SK-N-SH (cell line): ENCODE measurements around the gene GHRL. TPM values are rescaled to one million over a fixed set of nuclear protein-coding genes. Genes with fewer than 3 reads are reported as not detected.

Source experiments
- CTCF ChIA-PET: fragments of 300-600, 350-600 bp; formaldehyde crosslinking; extraction: SDS; loops from one replicate; lab custom pipeline; 2021; lab: Yijun Ruan, JAX
- POLR2A ChIA-PET: fragments of 350-600 bp; sonication (Branson Sonifier 250); formaldehyde crosslinking; extraction: SDS; loops from one replicate; lab custom pipeline; 2020; ENCODE audit warnings: antibody characterized with exemption, inconsistent platforms; lab: Yijun Ruan, JAX
- DNase-seq: peaks from one replicate; pipeline ENCODE4 v3.0.0; 2012
- H2AFZ ChIP-seq: fragments of 200-600 bp; sonication (generic); 2 replicates; pipeline ENCODE4 v1.8.1; 2016; ENCODE audit warnings: antibody characterized with exemption, mild to moderate bottlenecking, low read depth
- H3F3A ChIP-seq: fragments of 200-600 bp; sonication (generic); replicated peaks from 2 replicates; pipeline ENCODE3; 2016; ENCODE audit warnings: antibody characterized with exemption, mild to moderate bottlenecking; ENCODE audit not compliant: insufficient read depth
- H3K27ac ChIP-seq, 2 experiments: fragments of 200-500 bp in 1 of 2; fragments of 200-600 bp in 1 of 2; sonication (Bioruptor generic) in 1 of 2; sonication (generic), shearing (Covaris generic) in 1 of 2; 2 replicates each; pipeline versions ENCODE4 v1.5.1 to v1.6.1; 2014 to 2016; ENCODE audit warnings: low read depth in 2 of 2, inconsistent platforms in 1 of 2, low read length in 1 of 2, mild to moderate bottlenecking in 1 of 2, mixed read lengths in 1 of 2
- H3K27me3 ChIP-seq: fragments of 200-600 bp; sonication (generic), shearing (Covaris generic); 2 replicates; pipeline ENCODE4 v1.6.1; 2016; ENCODE audit warnings: mixed run types; ENCODE audit not compliant: insufficient read depth
- H3K36me3 ChIP-seq, 2 experiments: fragments of 200-500 bp in 1 of 2; fragments of 200-600 bp in 1 of 2; sonication (Bioruptor generic) in 1 of 2; sonication (generic) in 1 of 2; replicated peaks in 1 of 2; 2 replicates each; pipeline versions ENCODE3 to v1.5.1; 2014 to 2016; ENCODE audit warnings: low read length in 1 of 2, mild to moderate bottlenecking in 1 of 2; ENCODE audit not compliant: insufficient read depth in 2 of 2, control insufficient read depth in 1 of 2
- H3K4me1 ChIP-seq, 2 experiments: fragments of 200-500 bp in 1 of 2; fragments of 200-600 bp in 1 of 2; sonication (Bioruptor generic) in 1 of 2; sonication (generic), shearing (Covaris generic) in 1 of 2; 2 replicates each; pipeline versions ENCODE4 v1.5.1 to v1.6.1; 2014 to 2016; ENCODE audit warnings: low read depth in 1 of 2, low read length in 1 of 2, mixed run types in 1 of 2; ENCODE audit not compliant: insufficient read depth in 2 of 2, control insufficient read depth in 1 of 2
- H3K4me2 ChIP-seq: fragments of 200-600 bp; sonication (generic), shearing (Covaris generic); 2 replicates; pipeline ENCODE4 v1.6.1; 2017; ENCODE audit warnings: mixed run types
- H3K4me3 ChIP-seq, 2 experiments: fragments of 200-500 bp in 1 of 2; fragments of 200-600 bp in 1 of 2; sonication (Bioruptor generic) in 1 of 2; sonication (generic), shearing (Covaris generic) in 1 of 2; 2 replicates each; pipeline versions ENCODE4 v1.5.1 to v1.8.1; 2014 to 2016; ENCODE audit warnings: low read depth in 2 of 2, inconsistent platforms in 1 of 2, low read length in 1 of 2, mild to moderate bottlenecking in 1 of 2, mixed read lengths in 1 of 2, moderate library complexity in 1 of 2
- H3K79me2 ChIP-seq: fragments of 200-600 bp; sonication (generic); 2 replicates; pipeline ENCODE4 v1.8.1; 2017; ENCODE audit warnings: mild to moderate bottlenecking; ENCODE audit not compliant: insufficient read depth
- H3K9ac ChIP-seq: fragments of 200-600 bp; sonication (generic); 2 replicates; pipeline ENCODE4 v1.6.1; 2017; ENCODE audit warnings: mixed run types
- H3K9me2 ChIP-seq: fragments of 200-600 bp; sonication (generic); 2 replicates; pipeline ENCODE4 v1.6.1; 2017; ENCODE audit warnings: mixed run types
- H3K9me3 ChIP-seq: fragments of 200-600 bp; sonication (generic); 2 replicates; pipeline ENCODE4 v1.6.1; 2017; ENCODE audit warnings: mixed run types, mild to moderate bottlenecking, moderate library complexity
- H4K20me1 ChIP-seq: fragments of 200-600 bp; sonication (generic); 2 replicates; pipeline ENCODE4 v1.6.1; 2017; ENCODE audit warnings: mild to moderate bottlenecking, mixed run types; ENCODE audit not compliant: insufficient read depth
- CTCF ChIP-seq: fragments of 200-600 bp; sonication (generic); IDR thresholded peaks from 2 replicates; pipeline ENCODE4 v1.6.1; 2017; ENCODE audit warnings: antibody characterized with exemption, mild to moderate bottlenecking, moderate library complexity
- EP300 ChIP-seq, 2 experiments: IDR thresholded peaks; 2 replicates each; pipeline versions ENCODE4 v1.4.0 to v1.6.1; 2012; ENCODE audit warnings: borderline replicate concordance in 1 of 2, low read depth in 1 of 2, low read length in 1 of 2
- FOSL2 ChIP-seq: IDR thresholded peaks from 2 replicates; pipeline ENCODE4 v1.4.0; 2012; ENCODE audit warnings: low read depth, mild to moderate bottlenecking, moderate library complexity, borderline replicate concordance
- MAX ChIP-seq: IDR thresholded peaks from 2 replicates; pipeline ENCODE4 v1.4.0; 2012; ENCODE audit warnings: low read depth
- MEF2A ChIP-seq: IDR thresholded peaks from 2 replicates; pipeline ENCODE4 v1.4.0; 2012; ENCODE audit warnings: low read depth, borderline replicate concordance
- NFIC ChIP-seq: IDR thresholded peaks from 2 replicates; pipeline ENCODE4 v1.4.0; 2012; ENCODE audit warnings: borderline replicate concordance
- RCOR1 ChIP-seq: fragments of 150-350 bp; IDR thresholded peaks from 2 replicates; pipeline ENCODE4 v1.6.1; 2017; ENCODE audit warnings: antibody characterized with exemption, low read length
- SIN3A ChIP-seq: IDR thresholded peaks from 2 replicates; pipeline ENCODE4 v1.6.1; 2012; ENCODE audit warnings: low read depth, mild to moderate bottlenecking, low read length, moderate library complexity, borderline replicate concordance
- TEAD4 ChIP-seq: IDR thresholded peaks from 2 replicates; pipeline ENCODE4 v1.4.0; 2012; ENCODE audit warnings: mild to moderate bottlenecking, borderline replicate concordance; ENCODE audit not compliant: insufficient read depth
- ZBTB33 ChIP-seq: IDR thresholded peaks from 2 replicates; pipeline ENCODE4 v1.4.0; 2012; ENCODE audit warnings: low read depth, borderline replicate concordance
- WGBS: methylation state at CpG from one replicate; pipeline ENCODE4 v1.1.6; 2017; ENCODE audit warnings: low lambda C conversion rate; 5-methylcytosine and 5-hydroxymethylcytosine counted together
- polyA plus RNA-seq, 3 experiments: library from polyadenylated mRNA; depleted of rRNA; stranded (reverse); fragments of >200 nt; gene quantifications; 2 replicates each; pipeline ENCODE4 v1.2.3, GENCODE V29; 2012
- TF ChIP-seq, protein P1 (sequence below): IDR thresholded peaks from 2 replicates; pipeline ENCODE4 v1.4.0; 2012; ENCODE audit warnings: low read depth, borderline replicate concordance

The GHRL gene
- polyA plus RNA-seq, 1 of the 3 experiments (the other 2 are of a cell fraction), result not detected

GRCh38 chr3:10251006-10251405 is 41.7 kb downstream of the GHRL start:
- H3K4me2 ChIP-seq, result peak overlapping the region; percentile 93
- 0 out of 2 replicates have a peak, but pooled peaks cover 3% of the 10 kb centered on the region for H3K9me3 ChIP-seq
- POLR2A ChIA-PET, result no interaction called here
- CTCF ChIA-PET, result interaction anchor here (1.0 kb wide), 1 partner anchor 36 kb away, joined by 3 read pairs; no protein-coding TSS in a partner anchor
- H4K20me1 ChIP-seq, result peaks cover 9% of the 10 kb centered on the region; the same call in 1 of the 2 replicates
- no peak for DNase-seq
- no peak overlapping the region for H3K27ac ChIP-seq
- H3K9ac ChIP-seq, result no peak overlapping the region
- TF ChIP-seq RCOR1 (no peak), FOSL2 (no peak), SIN3A (no peak), CTCF (no peak), TEAD4 (no peak), EP300 (IDR thresholded peaks at IDR 0.05; ENCODE audit: borderline replicate concordance in 1 of 2, low read depth in 1 of 2, low read length in 1 of 2) (no peak)
- TF ChIP-seq, protein P1, sequence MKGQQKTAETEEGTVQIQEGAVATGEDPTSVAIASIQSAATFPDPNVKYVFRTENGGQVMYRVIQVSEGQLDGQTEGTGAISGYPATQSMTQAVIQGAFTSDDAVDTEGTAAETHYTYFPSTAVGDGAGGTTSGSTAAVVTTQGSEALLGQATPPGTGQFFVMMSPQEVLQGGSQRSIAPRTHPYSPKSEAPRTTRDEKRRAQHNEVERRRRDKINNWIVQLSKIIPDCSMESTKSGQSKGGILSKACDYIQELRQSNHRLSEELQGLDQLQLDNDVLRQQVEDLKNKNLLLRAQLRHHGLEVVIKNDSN, result no peak
- TF ChIP-seq, all 33 proteins: peak for 0
- H3K36me3 ChIP-seq, result peaks cover 17 to 20% of the 10 kb centered on the region in 2 experiments
- no peaks in the 10 kb centered on the region for H3F3A ChIP-seq
- no peaks in the 10 kb centered on the region for H3K9me2 ChIP-seq
- H3K79me2 ChIP-seq, result peaks cover 76% of the 10 kb centered on the region
- no peak overlapping the region for H2AFZ ChIP-seq
- 100% methylated on average over 3 of the region's 3 CpGs for WGBS
- H3K4me3 ChIP-seq, result no peak overlapping the region
- H3K27me3 ChIP-seq, result no peaks in the 10 kb centered on the region
- peaks cover 9 to 11% of the 10 kb centered on the region in 2 experiments; a peak in 3 of 4 replicates for H3K4me1 ChIP-seq

- H3K79me2 ChIP-seq, result peaks cover 64% of the 10 kb centered on the region
- peaks cover 9% of the 10 kb centered on the region; the same call in 1 of the 2 replicates for H4K20me1 ChIP-seq
- H3K9ac ChIP-seq, result peak overlapping the region; percentile 85
- no peak for DNase-seq
- TF ChIP-seq NFIC (no peak), MAX (0 out of 2 replicates have a peak, but pooled peaks have one; percentile 12), MEF2A (no peak), ZBTB33 (no peak)
- peak overlapping the region in 1 of 2 experiments; percentile 65; a peak in 1 of 4 replicates for H3K27ac ChIP-seq
- no peaks in the 10 kb centered on the region for H3K9me2 ChIP-seq
- ChIA-PET CTCF (interaction anchor here (1.1 kb wide), 1 partner anchor 12 kb away, joined by 5 read pairs; no protein-coding TSS in a partner anchor), POLR2A (no interaction called here)
- peak overlapping the region; percentile 76 to 96 for H3K4me3 ChIP-seq
- H3K4me2 ChIP-seq, result peak overlapping the region; percentile 93
- WGBS, result 29% methylated on average over 3 of the region's 3 CpGs
- H3K9me3 ChIP-seq, result peaks cover 8% of the 10 kb centered on the region; the same call in 1 of the 2 replicates
- H3F3A ChIP-seq, result no peaks in the 10 kb centered on the region
- H3K36me3 ChIP-seq, result peaks cover 16 to 25% of the 10 kb centered on the region in 2 experiments
- H2AFZ ChIP-seq, result no peak overlapping the region
- no peaks in the 10 kb centered on the region for H3K27me3 ChIP-seq
- H3K4me1 ChIP-seq, result peaks cover 9 to 11% of the 10 kb centered on the region in 2 experiments; a peak in 3 of 4 replicates
Observed at GRCh38 chr3:10249833-10250232, 42.9 kb downstream of the GHRL start.
